ENCODE measurements around the gene PCDH1.

DNA sequence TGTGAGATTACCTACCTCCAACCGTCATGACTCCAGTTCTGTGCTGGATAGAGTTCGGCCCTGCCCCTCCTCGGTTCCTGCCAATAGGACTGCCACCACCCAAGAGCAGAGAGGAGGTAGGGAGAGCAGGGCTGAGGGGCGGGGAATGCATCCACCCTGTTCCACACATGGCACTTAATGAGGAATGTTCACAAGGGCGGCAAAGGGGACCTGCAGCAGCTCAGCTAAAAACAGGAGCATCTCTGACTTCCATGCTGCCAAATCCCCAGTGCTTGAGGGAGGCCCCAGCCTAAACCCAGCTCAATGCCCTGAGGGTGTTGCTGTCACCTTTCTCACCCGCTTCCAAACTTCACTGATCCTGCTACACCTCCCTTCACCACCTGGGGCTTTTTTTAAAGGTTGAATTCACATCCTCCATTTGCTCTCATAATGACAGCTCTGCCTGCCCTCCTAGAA, 37.7 kb upstream of the PCDH1 start:
- no peak for TF ChIP-seq CTCF (conservative IDR thresholded peaks at IDR 0.05)
- no peak for TF ChIP-seq ZFX (IDR thresholded peaks at IDR 0.05)

Data from C4-2B (cell line).